Panc1 (cell line): ENCODE results near the gene SLC25A5. TPM values are rescaled to one million over a fixed set of nuclear protein-coding genes. Genes with fewer than 3 reads are reported as not detected.

ENCODE experiments used
- ATAC-seq: fragments of 200-7000 bp; cut with Tn5 transposase; 2 replicates; pipeline ENCODE4 v1.9.1; 2020; ENCODE audit warnings: mild to moderate bottlenecking, moderate library complexity
- BruUV-seq: library from RNA; stranded (reverse); fragments of 400-500 nt; replicated peaks from 2 replicates; lab custom pipeline; 2021; lab: Mats Ljungman, UMichigan
- CTCF ChIA-PET: fragments of 300-600 bp; sonication (Branson Sonifier 250); formaldehyde crosslinking; loops from one replicate; lab custom pipeline; 2022; ENCODE audit warnings: antibody characterized with exemption; lab: Charles Lee
- POLR2A ChIA-PET: fragments of 300-600 bp; sonication (Branson Sonifier 250); formaldehyde crosslinking; loops from one replicate; lab custom pipeline; 2022; ENCODE audit warnings: antibody characterized with exemption; lab: Charles Lee
- DNase-seq: peaks from one replicate; pipeline ENCODE4 v3.0.0-alpha.2; 2010; ENCODE audit warnings: low read depth, low spot score
- H3K27ac ChIP-seq: 2 replicates; pipeline ENCODE4 v1.5.1; 2011; ENCODE audit warnings: mild to moderate bottlenecking, low read length, inconsistent platforms
- H3K27me3 ChIP-seq: fragments of 200-500 bp; sonication (Bioruptor generic); 2 replicates; pipeline ENCODE4 v1.6.0; 2014; ENCODE audit warnings: low read length, inconsistent platforms; ENCODE audit not compliant: control insufficient read depth, insufficient read depth
- H3K36me3 ChIP-seq: fragments of 200-500 bp; sonication (Bioruptor generic); 2 replicates; pipeline ENCODE4 v1.5.1; 2014; ENCODE audit warnings: inconsistent platforms, mild to moderate bottlenecking, low read length, moderate library complexity; ENCODE audit not compliant: control insufficient read depth, insufficient read depth
- H3K4me1 ChIP-seq: 2 replicates; pipeline ENCODE4 v1.5.1; 2011; ENCODE audit warnings: inconsistent platforms, mild to moderate bottlenecking, low read length, moderate library complexity; ENCODE audit not compliant: control insufficient read depth, insufficient read depth
- H3K4me3 ChIP-seq, 2 experiments: 2 replicates each; pipeline ENCODE4 v1.5.1; 2011 to 2012; ENCODE audit warnings: low read depth in 2 of 2, low read length in 2 of 2, mild to moderate bottlenecking in 2 of 2, inconsistent platforms in 1 of 2, moderate library complexity in 1 of 2
- H3K9me3 ChIP-seq: fragments of 200-500 bp; sonication (Bioruptor generic); 2 replicates; pipeline ENCODE4 v1.5.1; 2014; ENCODE audit warnings: low read depth, mild to moderate bottlenecking, inconsistent platforms, low read length, moderate library complexity; ENCODE audit not compliant: control insufficient read depth, insufficient read depth
- POLR2AphosphoS5 ChIP-seq: IDR thresholded peaks from 2 replicates; pipeline ENCODE4 v1.6.1; 2012; ENCODE audit warnings: mild to moderate bottlenecking, low read depth, low read length, moderate library complexity
- SIN3A ChIP-seq: IDR thresholded peaks from 2 replicates; pipeline ENCODE4 v1.6.1; 2012; ENCODE audit warnings: low read depth, mild to moderate bottlenecking, low read length, moderate library complexity, borderline replicate concordance; ENCODE audit not compliant: insufficient read depth
- TCF7L2 ChIP-seq: IDR thresholded peaks from 2 replicates; pipeline ENCODE4 v1.6.1; 2011; ENCODE audit warnings: mild to moderate bottlenecking, low read depth, low read length, inconsistent platforms
- in situ Hi-C: cut with HindIII; loops from 2 replicates; pipeline ENCODE4 v1.10.0; 2016; ENCODE audit warnings: low sequenced_read_pairs, low pct_unique_long_range_greater_than_20kb
- intact Hi-C: fragments of 100-400 bp; cut with micrococcal nuclease; formaldehyde crosslinking; loops from one replicate; pipeline ENCODE4 v1.10.0; 2022; ENCODE audit not compliant: unreplicated experiment
- total RNA-seq: library from RNA; stranded (reverse); gene quantifications from one replicate; pipeline ENCODE4 v1.2.1, GENCODE V29; 2021; ENCODE audit not compliant: unreplicated experiment
- TF ChIP-seq, protein P1 (sequence below), 2 experiments: IDR thresholded peaks; 2 replicates each; pipeline ENCODE4 v1.6.1; 2011 to 2012; ENCODE audit warnings: low read depth in 2 of 2, control low read depth in 1 of 2, low read length in 1 of 2, mild to moderate bottlenecking in 1 of 2, moderate library complexity in 1 of 2; ENCODE audit not compliant: insufficient read depth in 1 of 2
- TF ChIP-seq, protein P2 (sequence below): fragments of 450-650 bp; IDR thresholded peaks from 2 replicates; pipeline ENCODE4 v1.5.1; 2017; ENCODE audit warnings: mild to moderate bottlenecking

The SLC25A5 gene
- total RNA-seq, 1 experiment from 2014 or later = 709 TPM

DNA sequence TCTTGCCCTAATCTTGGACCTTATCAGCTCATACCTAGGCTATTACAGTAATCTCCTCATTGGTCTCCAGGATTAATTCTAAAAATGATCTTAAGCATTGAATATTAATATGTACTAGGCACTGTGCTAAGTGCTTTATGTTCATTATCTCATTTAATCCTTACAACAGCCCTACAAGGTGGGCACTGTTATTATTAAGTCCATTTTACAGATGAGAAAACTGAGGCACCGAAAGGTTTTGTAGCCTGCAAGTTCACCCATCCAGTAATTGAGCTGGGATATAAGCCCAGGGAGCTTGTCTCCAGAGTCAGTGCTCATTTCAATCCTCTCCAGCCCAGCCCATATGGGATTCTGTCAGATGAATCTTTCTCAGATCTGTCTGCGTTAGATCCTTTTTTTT is 48.3 kb upstream of the SLC25A5 start:
- Histone ChIP-seq H3K4me1 (no peaks in the 10 kb centered on the region), H3K27ac (no peak overlapping the region), H3K36me3 (no peaks in the 10 kb centered on the region), H3K27me3 (no peaks in the 10 kb centered on the region), H3K9me3 (no peaks in the 10 kb centered on the region), H3K4me3 (no peak overlapping the region)
- no peak for DNase-seq
- BruUV-seq = no TSS peak
- in situ Hi-C loops (no loop called here), intact Hi-C loops (no loop called here)
- no peak for ATAC-seq
- ChIA-PET POLR2A (no interaction called here), CTCF (interaction anchor here (0.5 kb wide), 1 partner anchor 21 kb away, joined by 5 read pairs; the partner anchor contains the start of gene SLC25A43)
- no peak for TF ChIP-seq SIN3A
- TF ChIP-seq POLR2AphosphoS5 = no peak
- TF ChIP-seq, protein P1, sequence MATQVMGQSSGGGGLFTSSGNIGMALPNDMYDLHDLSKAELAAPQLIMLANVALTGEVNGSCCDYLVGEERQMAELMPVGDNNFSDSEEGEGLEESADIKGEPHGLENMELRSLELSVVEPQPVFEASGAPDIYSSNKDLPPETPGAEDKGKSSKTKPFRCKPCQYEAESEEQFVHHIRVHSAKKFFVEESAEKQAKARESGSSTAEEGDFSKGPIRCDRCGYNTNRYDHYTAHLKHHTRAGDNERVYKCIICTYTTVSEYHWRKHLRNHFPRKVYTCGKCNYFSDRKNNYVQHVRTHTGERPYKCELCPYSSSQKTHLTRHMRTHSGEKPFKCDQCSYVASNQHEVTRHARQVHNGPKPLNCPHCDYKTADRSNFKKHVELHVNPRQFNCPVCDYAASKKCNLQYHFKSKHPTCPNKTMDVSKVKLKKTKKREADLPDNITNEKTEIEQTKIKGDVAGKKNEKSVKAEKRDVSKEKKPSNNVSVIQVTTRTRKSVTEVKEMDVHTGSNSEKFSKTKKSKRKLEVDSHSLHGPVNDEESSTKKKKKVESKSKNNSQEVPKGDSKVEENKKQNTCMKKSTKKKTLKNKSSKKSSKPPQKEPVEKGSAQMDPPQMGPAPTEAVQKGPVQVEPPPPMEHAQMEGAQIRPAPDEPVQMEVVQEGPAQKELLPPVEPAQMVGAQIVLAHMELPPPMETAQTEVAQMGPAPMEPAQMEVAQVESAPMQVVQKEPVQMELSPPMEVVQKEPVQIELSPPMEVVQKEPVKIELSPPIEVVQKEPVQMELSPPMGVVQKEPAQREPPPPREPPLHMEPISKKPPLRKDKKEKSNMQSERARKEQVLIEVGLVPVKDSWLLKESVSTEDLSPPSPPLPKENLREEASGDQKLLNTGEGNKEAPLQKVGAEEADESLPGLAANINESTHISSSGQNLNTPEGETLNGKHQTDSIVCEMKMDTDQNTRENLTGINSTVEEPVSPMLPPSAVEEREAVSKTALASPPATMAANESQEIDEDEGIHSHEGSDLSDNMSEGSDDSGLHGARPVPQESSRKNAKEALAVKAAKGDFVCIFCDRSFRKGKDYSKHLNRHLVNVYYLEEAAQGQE (IDR thresholded peaks at IDR 0.05; ENCODE audit: insufficient read depth in 1 of 2, low read depth in 2 of 2, low read length in 1 of 2) = no peak
- TF ChIP-seq, protein P2, sequence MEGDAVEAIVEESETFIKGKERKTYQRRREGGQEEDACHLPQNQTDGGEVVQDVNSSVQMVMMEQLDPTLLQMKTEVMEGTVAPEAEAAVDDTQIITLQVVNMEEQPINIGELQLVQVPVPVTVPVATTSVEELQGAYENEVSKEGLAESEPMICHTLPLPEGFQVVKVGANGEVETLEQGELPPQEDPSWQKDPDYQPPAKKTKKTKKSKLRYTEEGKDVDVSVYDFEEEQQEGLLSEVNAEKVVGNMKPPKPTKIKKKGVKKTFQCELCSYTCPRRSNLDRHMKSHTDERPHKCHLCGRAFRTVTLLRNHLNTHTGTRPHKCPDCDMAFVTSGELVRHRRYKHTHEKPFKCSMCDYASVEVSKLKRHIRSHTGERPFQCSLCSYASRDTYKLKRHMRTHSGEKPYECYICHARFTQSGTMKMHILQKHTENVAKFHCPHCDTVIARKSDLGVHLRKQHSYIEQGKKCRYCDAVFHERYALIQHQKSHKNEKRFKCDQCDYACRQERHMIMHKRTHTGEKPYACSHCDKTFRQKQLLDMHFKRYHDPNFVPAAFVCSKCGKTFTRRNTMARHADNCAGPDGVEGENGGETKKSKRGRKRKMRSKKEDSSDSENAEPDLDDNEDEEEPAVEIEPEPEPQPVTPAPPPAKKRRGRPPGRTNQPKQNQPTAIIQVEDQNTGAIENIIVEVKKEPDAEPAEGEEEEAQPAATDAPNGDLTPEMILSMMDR = no peak

DNA sequence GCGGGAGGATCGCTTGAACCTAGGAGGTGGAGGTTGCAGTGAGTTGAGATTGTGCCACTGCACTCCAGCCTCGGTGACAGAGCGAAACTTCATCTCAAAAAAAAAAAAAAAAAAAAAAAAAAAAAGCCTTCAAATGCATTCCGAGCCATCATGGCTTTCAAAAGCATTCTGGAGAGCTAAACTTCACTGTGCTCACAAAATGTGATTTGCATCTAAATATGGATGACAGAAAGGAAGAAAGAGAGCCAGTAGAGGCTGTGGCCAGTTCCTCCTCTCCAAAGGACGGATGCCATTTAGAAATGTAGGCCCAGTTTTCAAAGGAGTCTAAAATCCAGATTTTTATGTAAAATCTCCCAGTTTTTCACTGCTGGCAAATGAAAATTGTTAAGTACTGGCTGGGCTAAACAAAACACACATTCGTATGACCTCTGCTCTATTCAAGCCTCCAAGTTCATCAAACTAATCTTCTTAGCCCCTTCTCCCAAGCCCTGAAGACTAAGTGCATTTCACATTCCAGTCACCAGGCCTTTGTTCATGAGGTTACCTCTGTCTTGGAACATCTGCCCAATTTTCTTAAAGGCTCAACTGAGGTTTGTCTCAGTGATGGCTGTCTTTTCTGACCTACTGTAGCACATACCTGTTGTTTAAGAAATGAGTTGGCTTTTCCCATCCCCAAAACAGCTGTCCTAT is 47.1 kb upstream of the SLC25A5 start:
- no TSS peak for BruUV-seq
- Histone ChIP-seq H3K27ac (no peak overlapping the region), H3K4me3 (no peak overlapping the region), H3K4me1 (no peaks in the 10 kb centered on the region), H3K36me3 (no peaks in the 10 kb centered on the region), H3K27me3 (no peaks in the 10 kb centered on the region), H3K9me3 (no peaks in the 10 kb centered on the region)
- POLR2A ChIA-PET = no interaction called here
- ATAC-seq = no peak
- intact Hi-C loops = no loop called here
- in situ Hi-C loops = no loop called here
- CTCF ChIA-PET = no interaction called here
- no peak for DNase-seq
- TF ChIP-seq SIN3A (no peak), TCF7L2 (no peak), POLR2AphosphoS5 (no peak)
- TF ChIP-seq, protein P2 = no peak
- TF ChIP-seq, protein P1 (IDR thresholded peaks at IDR 0.05; ENCODE audit: insufficient read depth in 1 of 2, low read depth in 2 of 2, low read length in 1 of 2) = no peak
